BE2C (cell line): Measurements from ENCODE around the gene SNAP91.
"Not testable (repeated sequence)": the region's sequence is repeated elsewhere in the genome, so short reads cannot be mapped to it uniquely, and the experiment has no call there.

ENCODE experiments used
- DNase-seq: peaks from one replicate; pipeline ENCODE4 v3.0.0-alpha.2; 2020
- H3K27me3 ChIP-seq: fragments of 250-450 bp; sonication (Bioruptor Pico); 2 replicates; pipeline ENCODE4 v1.5.1; 2020; ENCODE audit warnings: mild to moderate bottlenecking
- H3K36me3 ChIP-seq: fragments of 250-450 bp; sonication (Bioruptor Pico); 2 replicates; pipeline ENCODE4 v1.5.1; 2020; ENCODE audit warnings: mild to moderate bottlenecking
- H3K4me1 ChIP-seq: fragments of 250-450 bp; sonication (Bioruptor Pico); 2 replicates; pipeline ENCODE4 v1.5.1; 2020
- H3K4me3 ChIP-seq: 2 replicates; pipeline ENCODE4 v1.5.1; 2011; ENCODE audit warnings: low read depth, low read length
- H3K9me3 ChIP-seq: fragments of 250-450 bp; sonication (Bioruptor Pico); 2 replicates; pipeline ENCODE4 v1.5.1; 2020
- CTCF ChIP-seq: IDR thresholded peaks from 2 replicates; pipeline ENCODE4 v1.5.1; 2012; ENCODE audit warnings: mild to moderate bottlenecking, low read depth, low read length

SNAP91 gene

GRCh38 chr6:83556871-83557270 is 152.0 kb downstream of the SNAP91 start:
- Histone ChIP-seq H3K36me3 (no peaks in the 10 kb centered on the region; the same call in 1 of the 2 replicates), H3K27me3 (no peaks in the 10 kb centered on the region), H3K4me3 (no peak overlapping the region), H3K9me3 (no peaks in the 10 kb centered on the region), H3K4me1 (no peaks in the 10 kb centered on the region)
- no peak for TF ChIP-seq CTCF
- DNase-seq: no peak

DNA sequence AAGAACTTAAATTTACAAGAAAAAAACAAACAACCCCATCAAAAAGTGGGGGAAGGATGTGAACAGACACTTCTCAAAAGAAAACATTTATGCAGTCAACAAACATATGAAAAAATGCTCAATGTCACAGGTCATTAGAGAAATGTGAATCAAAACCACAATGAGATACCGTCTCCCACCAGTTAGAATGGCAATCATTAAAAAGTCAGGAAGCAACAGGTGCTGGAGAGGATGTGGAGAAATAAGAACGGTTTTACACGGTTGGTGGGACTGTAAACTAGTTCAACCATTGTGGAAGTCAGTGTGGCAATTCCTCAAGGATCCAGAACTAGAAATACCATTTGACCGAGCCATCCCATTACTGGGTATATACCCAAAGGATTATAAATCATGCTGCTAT is 157.2 kb downstream of the SNAP91 start:
- not testable (repeated sequence) for H3K9me3 ChIP-seq, DNase-seq, H3K27me3 ChIP-seq, H3K36me3 ChIP-seq, H3K4me3 ChIP-seq, H3K4me1 ChIP-seq

- H3K4me1 ChIP-seq, H3K36me3 ChIP-seq, H3K9me3 ChIP-seq, DNase-seq, H3K27me3 ChIP-seq, H3K4me3 ChIP-seq: not testable (repeated sequence)
These were observed 158.4 kb downstream of the SNAP91 start for GRCh38 chr6:83550482-83550881.

GRCh38 chr6:83546636-83547035 is 162.3 kb downstream of the SNAP91 start:
- no peak for TF ChIP-seq CTCF
- Histone ChIP-seq H3K36me3 (no peaks in the 10 kb centered on the region), H3K9me3 (no peaks in the 10 kb centered on the region), H3K4me3 (no peak overlapping the region), H3K4me1 (no peaks in the 10 kb centered on the region), H3K27me3 (no peaks in the 10 kb centered on the region)
- DNase-seq: no peak

DNA sequence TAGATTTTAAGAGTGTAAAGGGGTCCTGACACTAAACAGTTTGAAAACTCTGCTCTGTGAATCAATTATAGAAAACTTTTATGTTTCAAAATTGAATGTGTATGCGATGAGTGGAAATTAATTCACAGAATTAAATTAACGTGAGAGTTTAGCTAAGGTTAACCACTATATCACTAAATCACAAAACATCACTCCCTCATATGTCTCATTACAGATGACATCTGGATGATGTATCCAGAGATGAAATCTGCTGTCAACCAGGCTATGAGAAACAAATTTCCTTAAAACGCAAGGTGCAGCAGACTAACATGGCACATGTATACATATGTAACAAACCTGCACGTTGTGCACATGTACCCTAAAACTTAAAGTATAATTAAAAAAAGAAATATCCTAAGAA is 169.2 kb downstream of the SNAP91 start:
- Histone ChIP-seq H3K9me3 (no peaks in the 10 kb centered on the region), H3K4me3 (no peak overlapping the region), H3K4me1 (peaks cover 3% of the 10 kb centered on the region), H3K27me3 (no peaks in the 10 kb centered on the region), H3K36me3 (no peaks in the 10 kb centered on the region)
- no peak for TF ChIP-seq CTCF
- no peak for DNase-seq

DNA sequence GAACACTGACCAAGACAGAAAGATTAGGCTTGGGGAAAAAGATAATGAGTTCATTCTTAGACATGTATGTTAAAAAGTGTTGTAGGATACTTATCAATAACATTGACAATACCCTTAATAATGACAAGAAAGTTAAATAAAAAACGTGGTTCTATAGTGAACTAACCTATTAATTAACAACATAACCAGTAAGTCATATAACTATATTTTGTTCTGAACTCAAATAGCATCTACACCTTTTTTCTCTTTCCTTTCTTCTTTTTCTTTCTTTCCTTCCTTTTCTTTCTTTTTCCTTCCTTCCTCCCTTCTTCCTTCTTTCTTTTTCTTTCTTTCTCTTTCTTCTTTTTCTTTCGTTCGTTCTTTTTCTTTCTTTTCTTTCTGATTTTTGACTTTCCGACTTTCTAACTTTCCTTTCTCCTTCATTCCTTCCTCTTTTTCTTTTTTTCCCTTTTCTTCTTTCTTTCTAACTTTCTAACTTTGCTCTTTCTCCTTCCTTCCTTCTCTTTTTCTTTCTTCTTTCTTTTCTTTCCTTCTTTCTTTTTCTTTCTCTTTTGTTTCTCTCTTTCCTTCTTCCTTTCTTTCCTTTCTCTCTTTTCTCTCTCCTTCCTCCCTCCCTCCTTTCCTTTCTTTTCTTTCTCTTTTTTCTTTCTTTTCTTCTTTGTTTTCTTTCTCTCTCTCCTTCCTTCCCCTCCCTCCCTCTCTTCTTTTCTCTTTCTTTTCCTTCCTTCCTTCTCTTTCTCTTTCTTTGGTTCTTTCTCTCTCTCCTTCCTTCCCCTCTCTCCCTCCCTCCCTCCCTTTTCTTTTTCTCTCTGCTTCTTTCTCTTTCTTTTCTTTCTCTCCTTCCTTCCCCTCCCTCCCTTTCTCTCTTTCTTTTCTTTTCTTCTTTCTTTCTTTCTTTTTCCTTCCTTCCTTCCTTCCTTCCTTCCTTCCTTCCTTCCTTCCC is 172.0 kb downstream of the SNAP91 start:
- Histone ChIP-seq H3K4me1 (peaks cover 3% of the 10 kb centered on the region), H3K9me3 (no peaks in the 10 kb centered on the region), H3K27me3 (no peaks in the 10 kb centered on the region), H3K36me3 (no peaks in the 10 kb centered on the region), H3K4me3 (no peak overlapping the region)
- no peak for TF ChIP-seq CTCF
- no peak for DNase-seq

DNA sequence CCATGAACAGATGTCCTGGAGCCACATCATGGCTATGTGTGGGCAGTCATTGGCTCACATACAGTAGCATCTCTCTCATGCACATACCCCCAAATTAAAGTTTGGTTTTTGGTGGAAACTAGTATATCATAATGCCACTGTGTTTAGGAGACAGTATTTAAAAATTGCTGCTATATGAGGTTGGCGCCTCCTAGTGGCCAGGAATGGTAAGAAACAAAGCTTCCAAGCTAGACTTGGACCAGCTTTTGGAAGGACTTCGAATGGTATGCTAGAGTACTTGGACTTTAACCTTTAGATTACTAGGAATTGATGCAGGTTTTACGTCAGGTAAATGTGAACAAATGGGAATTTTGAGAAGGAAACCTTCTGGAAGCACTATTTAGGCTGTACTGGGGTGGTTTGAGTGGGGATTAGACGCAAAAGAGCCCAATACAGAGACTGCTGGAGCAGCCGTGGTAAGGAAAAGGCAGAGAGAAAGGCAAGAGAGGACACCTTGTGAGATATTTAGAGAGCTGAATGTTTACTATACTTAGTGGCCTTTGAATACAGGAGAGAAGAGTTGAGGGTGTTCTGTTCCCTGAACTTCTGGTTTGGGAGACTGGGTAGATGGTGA is 172.8 kb downstream of the SNAP91 start:
- Histone ChIP-seq H3K9me3 (no peaks in the 10 kb centered on the region), H3K4me3 (no peak overlapping the region), H3K27me3 (no peaks in the 10 kb centered on the region), H3K4me1 (peaks cover 3% of the 10 kb centered on the region), H3K36me3 (no peaks in the 10 kb centered on the region)
- peak; percentile 84 for TF ChIP-seq CTCF
- peak; percentile 56 for DNase-seq
